GM12891 (cell line): ENCODE data around the gene SULT4A1.

Source experiments
- PAX5 ChIP-seq: IDR thresholded peaks from 2 replicates; pipeline ENCODE4 v1.6.1; 2011; ENCODE audit warnings: low read length, moderate library complexity, mild to moderate bottlenecking; ENCODE audit not compliant: insufficient read depth, severe bottlenecking
- POLR2A ChIP-seq: IDR thresholded peaks from 2 replicates; pipeline ENCODE4 v1.6.1; 2011; ENCODE audit warnings: low read depth, low read length, control low read depth
- POLR2AphosphoS5 ChIP-seq: IDR thresholded peaks from 2 replicates; pipeline ENCODE4 v1.6.1; 2011; ENCODE audit warnings: low read depth, low read length, control low read depth
- POU2F2 ChIP-seq: IDR thresholded peaks from 2 replicates; pipeline ENCODE4 v1.6.1; 2011; ENCODE audit warnings: low read depth, mild to moderate bottlenecking, control low read depth, low read length, moderate library complexity
- SPI1 ChIP-seq: IDR thresholded peaks from 2 replicates; pipeline ENCODE4 v1.6.1; 2011; ENCODE audit warnings: low read depth, low read length, control low read depth
- TAF1 ChIP-seq: IDR thresholded peaks from 2 replicates; pipeline ENCODE4 v1.6.1; 2011; ENCODE audit warnings: low read depth, low read length, control low read depth

GRCh38 chr22:43847376-43848289 lies 14.7 kb downstream of the SULT4A1 start:
- TF ChIP-seq POLR2A, result no peak
- TF ChIP-seq POLR2AphosphoS5, result no peak
- no peak for TF ChIP-seq SPI1
- TF ChIP-seq TAF1, result no peak
- no peak for TF ChIP-seq POU2F2
- no peak for TF ChIP-seq PAX5
